Urinary bladder (tissue), 4 donors: ENCODE data around the gene CNKSR3. TPM values are rescaled to one million over a fixed set of nuclear protein-coding genes. Genes with fewer than 3 reads are reported as not detected.

Experiments used
- DNase-seq: peaks from one replicate; pipeline ENCODE4 v3.0.0-alpha.2; 2015; ENCODE audit errors: extremely low spot score
- H3K27ac ChIP-seq: one replicate; pipeline ENCODE4 v1.5.1; 2013; ENCODE audit warnings: low read depth, mild to moderate bottlenecking, moderate library complexity
- H3K36me3 ChIP-seq: one replicate; pipeline ENCODE4 v1.6.1; 2013; ENCODE audit warnings: mild to moderate bottlenecking, moderate library complexity; ENCODE audit not compliant: insufficient read depth
- H3K4me1 ChIP-seq: one replicate; pipeline ENCODE4 v1.6.1; 2013; ENCODE audit warnings: mild to moderate bottlenecking, moderate library complexity; ENCODE audit not compliant: insufficient read depth
- H3K4me3 ChIP-seq: one replicate; pipeline ENCODE4 v1.5.1; 2013; ENCODE audit warnings: low read depth, low read length
- WGBS: extraction: QIAGEN DNeasy Blood & Tissue Kit; methylation state at CpG from one replicate; pipeline ENCODE4 v1.1.7; 2013; 5-methylcytosine and 5-hydroxymethylcytosine counted together
- polyA plus RNA-seq: library from polyadenylated mRNA; stranded (reverse); fragments of 200-250 nt; gene quantifications from one replicate; pipeline ENCODE4 v1.2.3, GENCODE V29; 2013
- total RNA-seq: library from RNA; depleted of rRNA; stranded (reverse); fragments of >200 nt; gene quantifications from one replicate; pipeline ENCODE4 v1.2.3, GENCODE V29; 2014
- donor health status: healthy with polysubstance abuse.
- donor health status: healthy.

Gene CNKSR3
- total and polyA plus RNA-seq, 2 donors, result 12.9 to 20.9 TPM

- no peak overlapping the region for H3K27ac ChIP-seq
- no peaks in the 10 kb centered on the region for H3K36me3 ChIP-seq
- no peak overlapping the region for H3K4me3 ChIP-seq
- H3K4me1 ChIP-seq, result no peaks in the 10 kb centered on the region
- WGBS, result 72% methylated on average over 5 of the region's 5 CpGs
- no peak for DNase-seq
Observed at GRCh38 chr6:154457881-154458284, 52.6 kb downstream of the CNKSR3 start.

GRCh38 chr6:154457046-154457713, 53.3 kb downstream of the CNKSR3 start:
- Histone ChIP-seq H3K4me1 (no peaks in the 10 kb centered on the region), H3K27ac (no peak overlapping the region), H3K4me3 (no peak overlapping the region), H3K36me3 (no peaks in the 10 kb centered on the region)
- no peak for DNase-seq
- 83% methylated on average over 13 of the region's 13 CpGs for WGBS

GRCh38 chr6:154453329-154453728, 57.2 kb downstream of the CNKSR3 start:
- 83% methylated on average over 2 of the region's 2 CpGs for WGBS
- Histone ChIP-seq H3K36me3 (peaks cover 3% of the 10 kb centered on the region), H3K27ac (no peak overlapping the region), H3K4me1 (no peaks in the 10 kb centered on the region), H3K4me3 (no peak overlapping the region)
- no peak for DNase-seq

- DNase-seq, result no peak
- Histone ChIP-seq H3K4me1 (no peaks in the 10 kb centered on the region), H3K4me3 (no peak overlapping the region), H3K36me3 (peaks cover 3% of the 10 kb centered on the region), H3K27ac (no peak overlapping the region)
- 82% methylated on average over 3 of the region's 3 CpGs for WGBS
Observed at GRCh38 chr6:154450498-154450897, 60.0 kb downstream of the CNKSR3 start.

GRCh38 chr6:154448448-154449096, 61.9 kb downstream of the CNKSR3 start:
- Histone ChIP-seq H3K27ac (no peak overlapping the region), H3K36me3 (peaks cover 3% of the 10 kb centered on the region), H3K4me1 (no peaks in the 10 kb centered on the region), H3K4me3 (no peak overlapping the region)
- peak; percentile 33 for DNase-seq
- WGBS, result 12% methylated on average over 11 of the region's 11 CpGs

- Histone ChIP-seq H3K4me3 (no peak overlapping the region), H3K27ac (no peak overlapping the region), H3K36me3 (peaks cover 3% of the 10 kb centered on the region), H3K4me1 (no peaks in the 10 kb centered on the region)
- 38% methylated on average over 2 of the region's 2 CpGs for WGBS
- DNase-seq, result peak; percentile 70
Observed at GRCh38 chr6:154447954-154448353, 62.5 kb downstream of the CNKSR3 start.

GRCh38 chr6:154446984-154447383, 63.5 kb downstream of the CNKSR3 start:
- no peak overlapping the region for H3K4me3 ChIP-seq
- H3K36me3 ChIP-seq, result peaks cover 3% of the 10 kb centered on the region
- no peak for DNase-seq
- WGBS, result 94% methylated on average over 8 of the region's 8 CpGs
- H3K27ac ChIP-seq, result no peak overlapping the region
- H3K4me1 ChIP-seq, result no peaks in the 10 kb centered on the region

GRCh38 chr6:154445417-154445816, 65.1 kb downstream of the CNKSR3 start:
- Histone ChIP-seq H3K36me3 (peaks cover 3% of the 10 kb centered on the region), H3K4me1 (no peaks in the 10 kb centered on the region), H3K4me3 (no peak overlapping the region), H3K27ac (no peak overlapping the region)
- 51% methylated on average over 2 of the region's 2 CpGs for WGBS
- DNase-seq, result no peak

GRCh38 chr6:154441995-154442310, 68.5 kb downstream of the CNKSR3 start:
- no peak overlapping the region for H3K4me3 ChIP-seq
- H3K27ac ChIP-seq, result no peak overlapping the region
- no peaks in the 10 kb centered on the region for H3K4me1 ChIP-seq
- no peak for DNase-seq
- no peaks in the 10 kb centered on the region for H3K36me3 ChIP-seq
- 97% methylated on average over 12 of the region's 12 CpGs for WGBS

- no peak for DNase-seq
- H3K4me1 ChIP-seq, result no peaks in the 10 kb centered on the region
- H3K27ac ChIP-seq, result no peak overlapping the region
- H3K36me3 ChIP-seq, result no peaks in the 10 kb centered on the region
- 99% methylated on average over 1 of the region's 1 CpG for WGBS
- H3K4me3 ChIP-seq, result no peak overlapping the region
Observed at GRCh38 chr6:154440422-154441043, 70.0 kb downstream of the CNKSR3 start.

GRCh38 chr6:154440022-154440421, 70.5 kb downstream of the CNKSR3 start:
- Histone ChIP-seq H3K4me3 (no peak overlapping the region), H3K36me3 (no peaks in the 10 kb centered on the region), H3K27ac (no peak overlapping the region), H3K4me1 (no peaks in the 10 kb centered on the region)
- DNase-seq, result no peak
- 66% methylated on average over 3 of the region's 3 CpGs for WGBS

GRCh38 chr6:154438882-154439415, 71.5 kb downstream of the CNKSR3 start:
- Histone ChIP-seq H3K36me3 (no peaks in the 10 kb centered on the region), H3K4me3 (no peak overlapping the region), H3K4me1 (no peaks in the 10 kb centered on the region), H3K27ac (no peak overlapping the region)
- WGBS, result 75% methylated on average over 9 of the region's 9 CpGs
- DNase-seq, result no peak

- no peak overlapping the region for H3K27ac ChIP-seq
- no peak for DNase-seq
- H3K36me3 ChIP-seq, result no peaks in the 10 kb centered on the region
- no peak overlapping the region for H3K4me3 ChIP-seq
- WGBS, result 88% methylated on average over 11 of the region's 11 CpGs
- no peaks in the 10 kb centered on the region for H3K4me1 ChIP-seq
Observed at GRCh38 chr6:154435400-154435945, 75.0 kb downstream of the CNKSR3 start.

GRCh38 chr6:154434662-154435061, 75.8 kb downstream of the CNKSR3 start:
- WGBS, result 69% methylated on average over 3 of the region's 3 CpGs
- H3K4me1 ChIP-seq, result no peaks in the 10 kb centered on the region
- DNase-seq, result no peak
- no peak overlapping the region for H3K27ac ChIP-seq
- no peak overlapping the region for H3K4me3 ChIP-seq
- H3K36me3 ChIP-seq, result no peaks in the 10 kb centered on the region
